Daoy (cell line): ENCODE data around the gene MAP3K5. TPM values are rescaled to one million over a fixed set of nuclear protein-coding genes. Genes with fewer than 3 reads are reported as not detected.
"Not testable (repeated sequence)": the region's sequence is repeated elsewhere in the genome, so short reads cannot be mapped to it uniquely, and the experiment has no call there.

ENCODE experiments used
- DNase-seq: peaks from one replicate; pipeline ENCODE4 v3.0.0-alpha.2; 2015; ENCODE audit warnings: low read depth
- total RNA-seq: library from RNA; depleted of rRNA; stranded (reverse); fragments of >200 nt; shearing (Covaris generic); gene quantifications from 2 replicates; pipeline ENCODE4 v1.2.3, GENCODE V29; 2014

The MAP3K5 gene
- total RNA-seq, 1 experiment from 2014 or later, result 3.4 TPM

DNA sequence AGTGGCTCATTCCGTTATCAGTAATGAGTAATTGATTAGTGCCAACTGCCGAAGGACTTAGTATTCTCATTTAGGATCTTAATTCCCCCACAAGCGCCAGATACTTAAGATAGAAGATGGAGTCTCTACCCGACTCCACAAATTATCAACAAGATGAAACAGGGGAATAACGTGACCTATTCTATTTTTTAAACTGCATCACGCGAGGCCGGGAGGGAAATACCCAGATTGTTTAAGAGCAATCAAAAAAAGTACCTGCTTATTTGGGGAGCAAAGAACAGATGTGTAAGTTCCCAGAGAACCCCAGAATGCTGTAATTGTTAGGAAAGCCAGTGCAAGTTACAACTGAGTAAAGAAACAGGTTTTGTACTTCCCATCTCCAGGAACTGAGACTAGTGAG is 1.1 kb upstream of the MAP3K5 start:
- no peak for DNase-seq

DNA sequence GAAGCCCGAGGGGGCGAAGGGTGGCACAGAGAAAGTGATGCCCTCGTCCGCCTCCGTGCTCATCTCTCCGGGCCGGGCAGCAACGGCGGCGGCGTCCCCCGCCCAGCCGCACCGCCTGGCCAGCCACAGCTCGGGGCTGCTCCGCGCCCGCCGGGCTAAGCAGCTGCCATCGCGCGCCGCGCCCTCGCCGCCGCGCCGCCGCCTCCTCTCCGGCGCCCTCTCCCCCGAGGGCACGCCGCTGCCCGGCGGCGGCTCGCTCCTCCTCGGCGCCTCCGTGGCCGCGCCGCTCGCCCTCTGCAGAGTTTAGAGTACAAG is 225 bp downstream of the MAP3K5 start:
- DNase-seq, result no peak

- peak; percentile 56 for DNase-seq
Measured at GRCh38 chr6:136791296-136792094, 782 bp downstream of the MAP3K5 start.

- no peak for DNase-seq
Measured at GRCh38 chr6:136790411-136791295, 1.6 kb downstream of the MAP3K5 start.

GRCh38 chr6:136789440-136789839 is 2.8 kb downstream of the MAP3K5 start:
- DNase-seq, result not testable (repeated sequence)

- peak; percentile 48 for DNase-seq
Measured at GRCh38 chr6:136788069-136788902, 4.0 kb downstream of the MAP3K5 start.

- no peak for DNase-seq
Measured at GRCh38 chr6:136787726-136788068, 4.6 kb downstream of the MAP3K5 start.

- DNase-seq, result no peak
Measured at GRCh38 chr6:136786658-136787057, 5.6 kb downstream of the MAP3K5 start.

DNA sequence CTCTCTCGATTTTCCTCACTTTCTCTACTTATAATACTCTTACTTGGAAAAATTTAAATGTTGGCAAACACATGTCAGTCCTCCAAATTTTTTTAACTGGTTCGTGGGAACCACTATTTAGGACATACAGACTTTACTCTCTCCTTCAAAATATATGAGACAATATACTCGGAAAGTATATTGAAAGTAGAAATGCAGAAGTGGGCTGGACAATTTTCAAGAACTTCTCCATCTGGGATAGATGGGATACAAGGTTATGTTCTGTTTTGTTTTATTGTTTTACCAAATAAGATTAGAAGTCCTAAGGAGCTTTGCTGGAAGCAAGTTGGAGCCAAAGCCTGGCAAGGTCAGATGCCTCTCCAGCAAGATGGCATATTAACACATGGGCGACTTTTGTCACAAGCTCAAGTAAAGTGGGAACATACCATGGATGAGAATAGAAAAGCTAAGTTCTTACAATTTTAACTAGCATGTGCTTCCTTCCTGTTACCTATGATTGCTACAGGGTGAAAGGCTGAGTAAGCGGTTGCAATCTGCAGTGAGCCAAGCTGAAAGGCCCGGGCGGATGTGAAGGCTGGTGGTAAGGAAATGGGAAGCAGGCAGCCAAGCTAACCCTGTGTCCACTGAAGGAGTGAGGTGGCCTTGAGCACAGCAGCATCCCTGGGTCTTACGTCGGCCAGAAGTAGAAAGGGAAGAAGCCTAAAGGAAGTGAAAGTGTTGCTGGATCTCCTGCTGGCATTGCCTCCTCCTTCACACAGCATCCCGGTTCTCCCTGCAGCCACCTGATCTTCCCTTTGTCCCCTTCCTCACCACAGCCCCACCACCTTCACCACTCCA is 7.1 kb downstream of the MAP3K5 start:
- DNase-seq, result peak; percentile 26

DNA sequence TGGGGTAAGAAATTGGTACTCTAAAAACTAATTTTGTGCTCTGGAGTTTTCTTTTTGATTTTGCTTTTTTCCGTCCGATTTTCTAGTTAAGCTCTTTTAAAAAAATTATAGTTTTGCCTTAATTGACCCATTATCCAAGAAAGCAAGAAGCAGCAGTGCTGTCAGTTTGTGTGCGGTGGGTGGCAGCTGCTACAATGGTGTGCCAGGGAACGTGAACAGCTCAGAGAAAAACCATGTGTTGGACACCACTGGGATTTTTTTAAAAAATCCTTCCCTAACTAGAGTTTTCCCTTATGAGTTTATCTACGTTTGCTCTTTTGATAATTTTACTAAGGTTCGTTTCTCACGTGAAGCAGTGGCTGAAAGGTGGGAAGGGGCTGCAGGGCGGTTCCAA is 8.0 kb downstream of the MAP3K5 start:
- DNase-seq, result no peak

- no peak for DNase-seq
Measured at GRCh38 chr6:136783495-136784270, 8.6 kb downstream of the MAP3K5 start.

DNA sequence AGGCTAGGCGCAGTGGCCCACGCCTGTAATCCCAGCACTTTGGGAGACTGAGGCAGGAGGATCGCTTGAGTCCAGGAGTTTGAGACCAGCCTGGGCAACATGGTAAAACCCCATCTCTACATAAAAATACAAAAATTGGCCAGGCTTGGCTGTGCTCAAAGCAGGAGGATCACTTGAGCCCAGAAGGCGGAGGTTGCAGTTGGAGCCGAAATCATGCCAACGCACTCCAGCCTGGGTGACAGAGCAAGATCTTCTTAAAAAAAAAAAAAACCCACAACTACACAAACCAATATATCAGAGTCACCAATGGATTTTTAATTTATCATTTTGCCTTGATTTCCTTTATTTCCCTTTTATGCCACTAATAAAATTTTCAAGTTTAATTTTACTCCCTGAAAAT is 9.3 kb downstream of the MAP3K5 start:
- no peak for DNase-seq

- no peak for DNase-seq
Measured at GRCh38 chr6:136782021-136782770, 10.1 kb downstream of the MAP3K5 start.

DNA sequence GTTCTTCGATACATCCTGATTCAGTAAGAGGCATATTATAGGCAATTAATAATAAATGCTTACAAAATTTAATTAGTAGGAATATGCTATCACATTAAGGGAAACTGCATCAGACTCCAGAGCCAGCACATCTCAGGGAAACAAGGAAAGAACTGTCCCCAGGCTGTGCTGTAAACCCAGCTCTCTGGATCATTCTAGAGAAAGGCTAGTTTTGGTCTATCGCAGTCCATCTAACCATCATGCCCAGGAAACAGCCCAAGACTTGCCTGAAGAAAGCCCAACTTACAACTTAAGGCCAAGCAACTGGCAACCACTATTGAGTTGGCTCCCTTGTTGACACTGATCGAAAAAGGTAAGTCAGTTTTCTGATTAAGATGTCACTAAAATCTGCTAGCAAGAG is 11.3 kb downstream of the MAP3K5 start:
- DNase-seq, result no peak

DNA sequence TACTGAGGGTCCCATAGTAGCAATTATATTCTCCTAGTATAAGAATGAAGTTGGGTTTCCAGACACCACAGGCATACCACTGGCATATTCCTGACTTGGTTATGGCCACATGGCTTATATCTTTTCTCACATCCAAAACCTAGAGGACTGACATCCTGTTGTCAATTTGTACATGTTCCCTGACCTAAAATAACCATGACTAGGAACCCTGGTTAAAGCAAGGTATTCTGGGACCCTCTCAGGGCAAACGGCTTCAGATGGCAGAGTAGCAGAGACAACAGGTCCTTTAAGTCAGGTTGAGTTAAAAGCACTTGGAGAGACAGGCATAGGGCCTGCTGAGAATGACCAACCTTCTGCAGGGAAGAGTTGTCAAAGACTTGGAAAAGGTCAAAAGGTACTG is 12.6 kb downstream of the MAP3K5 start:
- no peak for DNase-seq

GRCh38 chr6:136777651-136778050 is 14.6 kb downstream of the MAP3K5 start:
- no peak for DNase-seq

GRCh38 chr6:136775548-136775947 is 16.7 kb downstream of the MAP3K5 start:
- DNase-seq, result no peak

DNA sequence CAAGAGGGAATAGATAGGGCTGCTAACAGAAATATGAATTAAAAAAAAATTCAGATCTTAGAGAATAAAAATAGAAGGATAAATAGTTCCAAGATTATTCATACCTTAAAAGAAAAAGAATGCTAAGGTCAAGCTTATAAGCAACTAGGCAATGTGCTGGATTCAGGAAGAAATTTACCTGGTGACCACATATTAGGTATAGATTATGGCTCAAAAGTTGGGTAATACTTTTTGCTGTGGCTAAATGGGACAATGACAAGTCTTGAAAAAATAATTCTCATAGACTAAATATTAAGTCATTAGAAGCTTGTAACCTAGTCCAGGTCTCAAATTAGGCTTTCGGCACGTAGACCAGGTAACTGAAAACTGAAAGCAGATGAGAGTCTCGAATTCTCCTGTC is 17.2 kb downstream of the MAP3K5 start:
- DNase-seq, result no peak

DNA sequence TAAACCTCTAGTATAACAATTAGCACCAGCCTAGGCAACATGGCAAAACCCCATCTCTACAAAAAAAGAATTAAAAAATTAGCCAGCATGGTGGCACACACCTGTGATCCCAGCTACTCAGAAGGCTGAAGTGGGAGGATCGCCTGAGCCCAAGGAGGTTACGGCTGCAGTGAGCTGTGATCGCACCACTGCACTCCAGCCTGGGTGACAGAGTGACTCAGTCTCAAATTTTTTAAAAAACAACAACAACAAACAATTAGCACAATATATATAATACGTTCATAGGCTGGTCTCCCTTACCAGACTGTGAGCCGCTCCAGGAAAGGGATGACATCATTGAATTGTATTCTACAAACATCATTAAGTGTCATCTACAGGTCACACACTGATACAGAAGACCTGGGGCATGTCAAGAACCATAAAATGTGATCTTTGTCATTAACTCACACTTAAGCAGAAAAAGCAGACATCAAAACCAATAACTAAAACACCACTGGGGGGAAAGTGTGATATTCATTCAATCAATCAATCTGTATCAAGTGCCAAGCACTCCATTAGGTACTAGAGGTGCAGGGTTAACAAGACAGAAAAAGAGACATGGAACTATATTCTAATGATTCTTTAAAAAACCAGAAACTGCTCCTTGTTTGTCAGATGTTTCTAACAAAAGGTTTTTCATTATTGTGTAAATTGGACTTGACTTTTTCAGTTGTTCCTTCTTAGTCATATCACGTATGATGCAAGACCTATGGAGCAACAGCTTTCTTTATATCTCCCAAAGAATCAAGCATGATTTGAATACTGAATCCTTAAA is 17.8 kb downstream of the MAP3K5 start:
- no peak for DNase-seq
